Kidney (tissue), 14 donors: Measurements from ENCODE around the gene ARL4D. TPM values are rescaled to one million over a fixed set of nuclear protein-coding genes. Genes with fewer than 3 reads are reported as not detected.

ENCODE experiments used
- DNase-seq, 5 donors: peaks; one replicate each; pipeline ENCODE4 v3.0.0-alpha.2; 2013 to 2020
- FAIRE-seq: peaks from 2 replicates; lab custom pipeline; 2012; peaks lifted over from hg19 to GRCh38; lab: Jason Lieb, UNC
- H3K27ac ChIP-seq, 2 donors: one replicate each; pipeline ENCODE4 v1.7.0; 2013; ENCODE audit warnings: low read depth in 2 of 2, low read length in 2 of 2, inconsistent platforms in 1 of 2
- H3K27me3 ChIP-seq: one replicate; pipeline ENCODE4 v1.7.1; 2013; ENCODE audit warnings: low read length, inconsistent platforms; ENCODE audit not compliant: control insufficient read depth, insufficient read depth
- H3K36me3 ChIP-seq, 3 donors: one replicate each; pipeline versions ENCODE4 v1.7.0 to v1.7.1; 2013; ENCODE audit warnings: low read length in 3 of 3, control low read depth in 1 of 3, inconsistent platforms in 1 of 3; ENCODE audit not compliant: insufficient read depth in 3 of 3, control insufficient read depth in 2 of 3
- H3K4me1 ChIP-seq, 3 donors: one replicate each; pipeline versions ENCODE4 v1.7.0 to v1.7.1; 2013; ENCODE audit warnings: low read length in 3 of 3, inconsistent platforms in 1 of 3, low read depth in 1 of 3; ENCODE audit not compliant: control insufficient read depth in 2 of 3, insufficient read depth in 2 of 3
- H3K4me3 ChIP-seq, 3 donors: one replicate each; pipeline versions ENCODE4 v1.7.0 to v1.8.1; 2013; ENCODE audit warnings: low read length in 3 of 3, control low read depth in 1 of 3, inconsistent platforms in 1 of 3
- H3K9ac ChIP-seq, 3 donors: one replicate each; pipeline versions ENCODE4 v1.7.0 to v1.7.1; 2013; ENCODE audit warnings: low read length in 3 of 3, control low read depth in 1 of 3, inconsistent platforms in 1 of 3
- H3K9me3 ChIP-seq, 3 donors: one replicate each; pipeline versions ENCODE4 v1.7.0 to v1.7.1; 2013; ENCODE audit warnings: low read length in 3 of 3, control low read depth in 1 of 3, inconsistent platforms in 1 of 3; ENCODE audit not compliant: control insufficient read depth in 2 of 3, insufficient read depth in 1 of 3
- intact Hi-C: fragments of 100-400 bp; cut with DNase I; formaldehyde crosslinking; loops from one replicate; pipeline ENCODE4 v1.11.1; 2022
- polyA plus RNA-seq: library from polyadenylated mRNA; stranded (reverse); fragments of 350-450 nt; fragmentation: Illumina TruSeq; extraction: RNeasy Lipid Tissue Mini Kit (QIAGEN cat#74804); gene quantifications from one replicate; pipeline ENCODE4 v1.2.3, GENCODE V29; 2014; ENCODE audit warnings: low read depth, low replicate concordance; ENCODE audit not compliant: insufficient read depth
- total RNA-seq: library from RNA; stranded (reverse); fragmentation: NEBNext Ultra II Directional; extraction: Animal tissue kit (Norgen Biotek cat#: 25700); gene quantifications from one replicate; pipeline ENCODE4 v1.2.1, GENCODE V29; 2021
- TF ChIP-seq, protein P1 (sequence below): IDR thresholded peaks from 3 replicates; pipeline ENCODE4 v1.5.1; 2012; ENCODE audit warnings: mild to moderate bottlenecking, moderate library complexity, borderline replicate concordance; ENCODE audit not compliant: insufficient read depth; ENCODE audit errors: extremely low read depth
- donor health status: control.
- donor health status: control.
- donor health status: control.
- donor health status: control.
- donor health status: control.
- donor health status: DM: yes; HTN: yes; CAD: no.
- donor health status: Normal renal cell carcinoma (clear cell type).

Gene ARL4D
- total and polyA plus RNA-seq, 2 donors from 2014 or later, result 48.8 to 81.2 TPM

DNA sequence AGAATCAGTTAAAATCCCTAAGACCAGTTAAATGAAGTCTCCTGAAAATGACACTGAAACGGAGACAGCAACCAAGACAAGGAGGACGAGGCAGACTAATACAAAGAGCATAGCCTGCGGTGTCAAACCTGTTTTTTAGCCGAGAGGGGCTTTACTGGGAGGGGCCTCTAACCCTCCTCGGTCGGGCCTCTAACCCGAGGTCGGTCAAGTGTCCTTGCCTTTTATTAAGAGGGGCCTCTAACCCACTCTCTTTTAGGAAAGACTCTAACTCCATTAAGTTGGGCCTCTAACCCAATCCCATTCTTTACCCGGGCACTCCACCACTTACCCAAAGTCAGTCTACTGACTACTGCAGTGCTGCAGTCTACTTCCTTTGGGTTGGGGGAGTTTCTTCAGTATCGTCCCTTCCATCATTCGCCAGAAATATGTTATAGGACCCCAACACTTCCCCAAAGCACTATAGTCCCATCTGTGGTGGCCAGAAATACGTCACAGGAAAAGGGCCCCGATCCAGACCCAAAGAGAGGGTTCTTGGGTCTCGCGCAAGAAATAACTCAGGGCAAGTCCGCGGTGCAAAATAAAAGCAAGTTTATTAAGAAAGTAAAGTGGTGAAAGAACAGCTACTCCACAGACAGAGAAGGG lies 39.2 kb upstream of the ARL4D start:
- peak overlapping the region in 2 of 3 donors; percentile 88 to 89 for H3K4me3 ChIP-seq
- intact Hi-C loops, result no loop called here

DNA sequence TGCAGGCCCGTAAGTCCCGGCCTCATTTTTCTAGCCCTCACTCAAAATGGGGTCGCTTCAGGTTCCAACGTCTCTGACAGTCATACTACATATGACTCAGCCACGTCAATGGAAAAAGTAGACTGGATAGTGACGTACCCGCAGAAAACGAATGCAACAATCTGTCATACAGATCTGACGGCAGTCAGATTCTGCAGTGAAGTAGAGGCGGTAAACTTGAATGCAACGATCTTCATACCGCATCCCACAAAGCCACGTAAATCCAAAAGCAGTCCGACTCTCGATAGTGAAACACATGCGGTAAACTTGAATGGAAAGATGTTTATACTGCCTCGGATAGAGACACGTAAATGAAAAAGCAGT lies 38.4 kb upstream of the ARL4D start:
- peak in 4 of 5 donors; percentile 61 to 93 (median 72) for DNase-seq

More for the DNA sequence above, 39.2 kb upstream of the ARL4D start:
- Histone ChIP-seq H3K4me1 (peaks cover 0 to 9% (median 4%) of the 10 kb centered on the region in 3 donors), H3K9ac (peak overlapping the region; percentile 89 to 98 (median 96)), H3K36me3 (no peaks in the 10 kb centered on the region), H3K9me3 (no peaks in the 10 kb centered on the region), H3K27me3 (no peaks in the 10 kb centered on the region), H3K27ac (peak overlapping the region; percentile 98 to 99)
- FAIRE-seq, result no peak
- TF ChIP-seq, protein P1, sequence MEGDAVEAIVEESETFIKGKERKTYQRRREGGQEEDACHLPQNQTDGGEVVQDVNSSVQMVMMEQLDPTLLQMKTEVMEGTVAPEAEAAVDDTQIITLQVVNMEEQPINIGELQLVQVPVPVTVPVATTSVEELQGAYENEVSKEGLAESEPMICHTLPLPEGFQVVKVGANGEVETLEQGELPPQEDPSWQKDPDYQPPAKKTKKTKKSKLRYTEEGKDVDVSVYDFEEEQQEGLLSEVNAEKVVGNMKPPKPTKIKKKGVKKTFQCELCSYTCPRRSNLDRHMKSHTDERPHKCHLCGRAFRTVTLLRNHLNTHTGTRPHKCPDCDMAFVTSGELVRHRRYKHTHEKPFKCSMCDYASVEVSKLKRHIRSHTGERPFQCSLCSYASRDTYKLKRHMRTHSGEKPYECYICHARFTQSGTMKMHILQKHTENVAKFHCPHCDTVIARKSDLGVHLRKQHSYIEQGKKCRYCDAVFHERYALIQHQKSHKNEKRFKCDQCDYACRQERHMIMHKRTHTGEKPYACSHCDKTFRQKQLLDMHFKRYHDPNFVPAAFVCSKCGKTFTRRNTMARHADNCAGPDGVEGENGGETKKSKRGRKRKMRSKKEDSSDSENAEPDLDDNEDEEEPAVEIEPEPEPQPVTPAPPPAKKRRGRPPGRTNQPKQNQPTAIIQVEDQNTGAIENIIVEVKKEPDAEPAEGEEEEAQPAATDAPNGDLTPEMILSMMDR, result no peak
- no peak for DNase-seq

DNA sequence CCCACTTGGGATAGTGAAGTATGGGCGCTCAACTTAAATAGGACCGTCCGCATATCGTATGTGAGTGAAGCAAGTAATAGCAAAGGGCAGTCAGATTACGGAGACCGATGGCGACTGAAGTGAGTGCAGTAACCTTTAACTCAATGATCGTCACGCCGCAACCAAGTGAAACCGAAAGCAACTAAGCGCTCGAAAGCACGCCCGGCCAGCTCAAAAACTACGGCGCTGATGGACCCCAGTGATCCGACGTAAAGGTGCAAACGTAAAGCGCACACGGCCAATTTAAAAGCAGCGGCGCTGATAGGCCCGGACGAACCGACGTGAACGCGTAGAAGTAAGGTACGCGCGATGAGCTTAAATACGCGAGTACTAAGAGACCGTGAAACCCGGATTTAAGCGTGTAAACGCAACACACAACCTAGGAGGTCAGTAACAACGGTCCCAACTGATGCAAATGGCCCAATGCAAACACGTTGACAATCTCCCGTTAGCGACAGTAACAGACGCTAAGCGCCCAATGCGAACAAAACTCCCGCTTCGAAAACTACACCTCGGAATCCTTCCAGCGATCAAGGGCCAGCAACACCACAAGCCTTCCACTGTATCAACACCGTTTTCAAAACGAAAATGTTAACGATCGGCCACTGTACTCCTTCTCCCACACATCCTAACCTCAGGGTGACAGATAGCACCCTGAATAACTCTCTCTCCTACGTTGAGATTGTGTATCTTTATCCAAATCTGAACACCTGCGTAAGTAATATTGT lies 37.9 kb upstream of the ARL4D start:
- TF ChIP-seq, protein P1, result no peak
- FAIRE-seq, result peak; percentile 90
- H3K9me3 ChIP-seq, result no peaks in the 10 kb centered on the region
- peaks cover 0 to 9% (median 4%) of the 10 kb centered on the region in 3 donors for H3K4me1 ChIP-seq
- no peaks in the 10 kb centered on the region for H3K27me3 ChIP-seq
- peak overlapping the region; percentile 98 to 99 for H3K27ac ChIP-seq
- intact Hi-C loops, result no loop called here
- H3K36me3 ChIP-seq, result no peaks in the 10 kb centered on the region
- H3K9ac ChIP-seq, result peak overlapping the region; percentile 89 to 98 (median 96)
- peak overlapping the region; percentile 88 to 92 (median 89) for H3K4me3 ChIP-seq
- peak; percentile 90 to 100 (median 98) for DNase-seq

More for the DNA sequence above, 38.4 kb upstream of the ARL4D start:
- peak overlapping the region; percentile 98 to 99 for H3K27ac ChIP-seq
- intact Hi-C loops, result no loop called here
- no peaks in the 10 kb centered on the region for H3K36me3 ChIP-seq
- H3K9ac ChIP-seq, result peak overlapping the region; percentile 89 to 98 (median 96)
- peak overlapping the region; percentile 88 to 92 (median 89) for H3K4me3 ChIP-seq
- no peak for FAIRE-seq
- TF ChIP-seq, protein P1, result no peak
- H3K9me3 ChIP-seq, result no peaks in the 10 kb centered on the region
- H3K4me1 ChIP-seq, result peaks cover 0 to 9% (median 4%) of the 10 kb centered on the region in 3 donors
- H3K27me3 ChIP-seq, result no peaks in the 10 kb centered on the region
